SH-SY5Y (cell line): ENCODE data around the gene ITPR2.

Source experiments
- GATA2 ChIP-seq: IDR thresholded peaks from 2 replicates; pipeline ENCODE4 v1.6.1; 2011; ENCODE audit warnings: mild to moderate bottlenecking, low read depth, low read length
- GATA3 ChIP-seq: IDR thresholded peaks from 2 replicates; pipeline ENCODE4 v1.6.1; 2011; ENCODE audit warnings: low read depth, mild to moderate bottlenecking, low read length, moderate library complexity

DNA sequence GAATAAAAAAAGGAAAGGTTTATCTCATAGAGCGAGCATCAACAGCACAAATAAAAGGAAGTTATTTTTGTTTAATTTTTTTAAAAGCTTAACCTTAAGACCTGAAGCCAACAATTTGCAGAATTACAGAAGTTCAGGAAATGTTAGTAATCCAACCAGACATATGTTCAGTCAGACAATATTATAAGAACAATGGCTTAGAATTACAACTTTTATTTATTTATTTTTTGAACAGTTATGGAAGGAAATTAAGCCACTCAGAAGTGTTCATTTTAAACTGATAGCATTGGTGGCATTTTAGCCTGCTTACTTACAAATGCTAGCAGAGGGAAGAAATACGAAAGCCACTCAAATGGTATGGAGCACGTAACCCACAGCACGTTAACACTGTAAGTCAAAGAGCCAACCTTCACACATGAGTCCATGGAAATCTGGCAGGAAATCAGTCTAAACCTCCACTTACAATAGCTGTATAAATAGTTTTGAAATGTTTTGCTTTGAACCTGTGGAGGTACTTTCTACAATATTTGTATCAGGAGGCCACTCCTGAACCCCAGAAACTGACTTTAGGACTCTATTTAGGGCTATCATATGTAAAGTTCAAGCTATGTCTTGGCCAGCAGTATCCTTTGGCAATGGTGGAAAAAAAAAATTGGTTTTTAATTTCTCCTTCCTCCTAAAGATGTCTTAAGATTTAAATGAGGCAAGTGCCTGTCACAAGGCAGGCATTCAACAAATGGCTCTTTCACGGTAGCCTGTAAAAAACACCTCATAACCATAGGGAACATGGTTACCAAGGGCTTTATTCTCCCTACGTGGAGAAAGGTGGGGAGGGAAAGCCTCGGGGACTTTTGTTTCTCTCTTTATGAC lies 102.3 kb downstream of the ITPR2 start:
- TF ChIP-seq GATA2 (no peak), GATA3 (no peak)
